ENCODE measurements around the gene OMP. TPM values are rescaled to one million over a fixed set of nuclear protein-coding genes. Genes with fewer than 3 reads are reported as not detected.

OMP gene
- total and polyA plus RNA-seq, 2 of the 13 experiments (the other 11 are each of a cell fraction or from before 2014, with no cell fraction given): not detected

DNA sequence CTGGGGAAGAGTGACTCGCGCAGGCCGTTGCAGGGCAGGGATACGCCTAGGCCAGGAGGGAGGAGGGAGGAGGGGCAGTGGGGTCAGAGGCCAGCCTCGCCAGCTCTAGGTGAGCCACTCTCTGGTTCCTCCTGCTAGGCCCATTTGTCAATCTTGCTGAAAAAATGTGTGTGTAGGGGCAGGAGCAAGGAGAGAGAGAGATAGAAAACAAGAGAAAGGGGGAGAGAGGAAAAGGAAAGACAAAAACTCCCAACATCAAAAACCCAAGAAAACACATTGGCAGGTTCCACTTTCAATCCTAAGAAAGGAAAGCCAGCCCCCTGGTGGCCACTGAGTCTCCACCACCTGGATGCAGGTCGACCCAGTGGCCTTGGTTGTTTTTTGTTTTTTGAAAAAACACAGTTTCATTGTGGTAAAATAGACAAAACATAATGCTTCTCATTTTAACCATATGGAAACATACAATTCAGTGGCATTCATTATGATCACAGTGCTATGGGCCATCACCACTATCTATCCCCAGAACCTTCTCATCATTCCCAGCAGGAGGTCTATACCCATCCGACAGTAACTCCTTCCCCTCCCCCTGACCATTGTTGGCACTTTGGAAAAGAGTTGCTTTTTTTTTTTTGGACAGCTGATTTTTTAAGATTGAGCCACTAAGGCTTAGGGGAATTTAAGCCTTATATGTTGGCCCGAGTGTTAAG, 10.9 kb downstream of the OMP start (continued):
- TF ChIP-seq, protein P1, sequence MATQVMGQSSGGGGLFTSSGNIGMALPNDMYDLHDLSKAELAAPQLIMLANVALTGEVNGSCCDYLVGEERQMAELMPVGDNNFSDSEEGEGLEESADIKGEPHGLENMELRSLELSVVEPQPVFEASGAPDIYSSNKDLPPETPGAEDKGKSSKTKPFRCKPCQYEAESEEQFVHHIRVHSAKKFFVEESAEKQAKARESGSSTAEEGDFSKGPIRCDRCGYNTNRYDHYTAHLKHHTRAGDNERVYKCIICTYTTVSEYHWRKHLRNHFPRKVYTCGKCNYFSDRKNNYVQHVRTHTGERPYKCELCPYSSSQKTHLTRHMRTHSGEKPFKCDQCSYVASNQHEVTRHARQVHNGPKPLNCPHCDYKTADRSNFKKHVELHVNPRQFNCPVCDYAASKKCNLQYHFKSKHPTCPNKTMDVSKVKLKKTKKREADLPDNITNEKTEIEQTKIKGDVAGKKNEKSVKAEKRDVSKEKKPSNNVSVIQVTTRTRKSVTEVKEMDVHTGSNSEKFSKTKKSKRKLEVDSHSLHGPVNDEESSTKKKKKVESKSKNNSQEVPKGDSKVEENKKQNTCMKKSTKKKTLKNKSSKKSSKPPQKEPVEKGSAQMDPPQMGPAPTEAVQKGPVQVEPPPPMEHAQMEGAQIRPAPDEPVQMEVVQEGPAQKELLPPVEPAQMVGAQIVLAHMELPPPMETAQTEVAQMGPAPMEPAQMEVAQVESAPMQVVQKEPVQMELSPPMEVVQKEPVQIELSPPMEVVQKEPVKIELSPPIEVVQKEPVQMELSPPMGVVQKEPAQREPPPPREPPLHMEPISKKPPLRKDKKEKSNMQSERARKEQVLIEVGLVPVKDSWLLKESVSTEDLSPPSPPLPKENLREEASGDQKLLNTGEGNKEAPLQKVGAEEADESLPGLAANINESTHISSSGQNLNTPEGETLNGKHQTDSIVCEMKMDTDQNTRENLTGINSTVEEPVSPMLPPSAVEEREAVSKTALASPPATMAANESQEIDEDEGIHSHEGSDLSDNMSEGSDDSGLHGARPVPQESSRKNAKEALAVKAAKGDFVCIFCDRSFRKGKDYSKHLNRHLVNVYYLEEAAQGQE (IDR thresholded peaks at IDR 0.05; ENCODE audit: borderline replicate concordance in 1 of 2, low read depth in 1 of 2, low read length in 2 of 2): no peak
- TF ChIP-seq, protein P2, sequence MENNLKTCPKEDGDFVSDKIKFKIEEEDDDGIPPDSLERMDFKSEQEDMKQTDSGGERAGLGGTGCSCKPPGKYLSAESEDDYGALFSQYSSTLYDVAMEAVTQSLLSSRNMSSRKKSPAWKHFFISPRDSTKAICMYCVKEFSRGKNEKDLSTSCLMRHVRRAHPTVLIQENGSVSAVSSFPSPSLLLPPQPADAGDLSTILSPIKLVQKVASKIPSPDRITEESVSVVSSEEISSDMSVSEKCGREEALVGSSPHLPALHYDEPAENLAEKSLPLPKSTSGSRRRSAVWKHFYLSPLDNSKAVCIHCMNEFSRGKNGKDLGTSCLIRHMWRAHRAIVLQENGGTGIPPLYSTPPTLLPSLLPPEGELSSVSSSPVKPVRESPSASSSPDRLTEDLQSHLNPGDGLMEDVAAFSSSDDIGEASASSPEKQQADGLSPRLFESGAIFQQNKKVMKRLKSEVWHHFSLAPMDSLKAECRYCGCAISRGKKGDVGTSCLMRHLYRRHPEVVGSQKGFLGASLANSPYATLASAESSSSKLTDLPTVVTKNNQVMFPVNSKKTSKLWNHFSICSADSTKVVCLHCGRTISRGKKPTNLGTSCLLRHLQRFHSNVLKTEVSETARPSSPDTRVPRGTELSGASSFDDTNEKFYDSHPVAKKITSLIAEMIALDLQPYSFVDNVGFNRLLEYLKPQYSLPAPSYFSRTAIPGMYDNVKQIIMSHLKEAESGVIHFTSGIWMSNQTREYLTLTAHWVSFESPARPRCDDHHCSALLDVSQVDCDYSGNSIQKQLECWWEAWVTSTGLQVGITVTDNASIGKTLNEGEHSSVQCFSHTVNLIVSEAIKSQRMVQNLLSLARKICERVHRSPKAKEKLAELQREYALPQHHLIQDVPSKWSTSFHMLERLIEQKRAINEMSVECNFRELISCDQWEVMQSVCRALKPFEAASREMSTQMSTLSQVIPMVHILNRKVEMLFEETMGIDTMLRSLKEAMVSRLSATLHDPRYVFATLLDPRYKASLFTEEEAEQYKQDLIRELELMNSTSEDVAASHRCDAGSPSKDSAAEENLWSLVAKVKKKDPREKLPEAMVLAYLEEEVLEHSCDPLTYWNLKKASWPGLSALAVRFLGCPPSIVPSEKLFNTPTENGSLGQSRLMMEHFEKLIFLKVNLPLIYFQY (CRISPR knock-in tag; IDR thresholded peaks at IDR 0.05; ENCODE audit: borderline replicate concordance): no peak
- TF ChIP-seq RARG (CRISPR knock-in tag; IDR thresholded peaks at IDR 0.05; ENCODE audit: low read depth) (no peak), GABPA (IDR thresholded peaks at IDR 0.05; ENCODE audit: low read depth, low read length) (no peak), GABPA (CRISPR knock-in tag; IDR thresholded peaks at IDR 0.05; ENCODE audit: low read depth) (no peak), ZNF121 (CRISPR knock-in tag; IDR thresholded peaks at IDR 0.05) (no peak), KLF16 (CRISPR knock-in tag; IDR thresholded peaks at IDR 0.05) (no peak), HNF4A (CRISPR knock-in tag; IDR thresholded peaks at IDR 0.05) (no peak), ZNF550 (CRISPR knock-in tag; IDR thresholded peaks at IDR 0.05; ENCODE audit: borderline replicate concordance) (no peak), CENPX (CRISPR knock-in tag; IDR thresholded peaks at IDR 0.05) (no peak), SKI (IDR thresholded peaks at IDR 0.05; ENCODE audit: partially characterized antibody) (no peak), POLR2AphosphoS2 (IDR thresholded peaks at IDR 0.05; ENCODE audit: low read depth, low read length) (no peak), TBP (CRISPR knock-in tag; IDR thresholded peaks at IDR 0.05) (no peak)
- TF ChIP-seq, protein P3, sequence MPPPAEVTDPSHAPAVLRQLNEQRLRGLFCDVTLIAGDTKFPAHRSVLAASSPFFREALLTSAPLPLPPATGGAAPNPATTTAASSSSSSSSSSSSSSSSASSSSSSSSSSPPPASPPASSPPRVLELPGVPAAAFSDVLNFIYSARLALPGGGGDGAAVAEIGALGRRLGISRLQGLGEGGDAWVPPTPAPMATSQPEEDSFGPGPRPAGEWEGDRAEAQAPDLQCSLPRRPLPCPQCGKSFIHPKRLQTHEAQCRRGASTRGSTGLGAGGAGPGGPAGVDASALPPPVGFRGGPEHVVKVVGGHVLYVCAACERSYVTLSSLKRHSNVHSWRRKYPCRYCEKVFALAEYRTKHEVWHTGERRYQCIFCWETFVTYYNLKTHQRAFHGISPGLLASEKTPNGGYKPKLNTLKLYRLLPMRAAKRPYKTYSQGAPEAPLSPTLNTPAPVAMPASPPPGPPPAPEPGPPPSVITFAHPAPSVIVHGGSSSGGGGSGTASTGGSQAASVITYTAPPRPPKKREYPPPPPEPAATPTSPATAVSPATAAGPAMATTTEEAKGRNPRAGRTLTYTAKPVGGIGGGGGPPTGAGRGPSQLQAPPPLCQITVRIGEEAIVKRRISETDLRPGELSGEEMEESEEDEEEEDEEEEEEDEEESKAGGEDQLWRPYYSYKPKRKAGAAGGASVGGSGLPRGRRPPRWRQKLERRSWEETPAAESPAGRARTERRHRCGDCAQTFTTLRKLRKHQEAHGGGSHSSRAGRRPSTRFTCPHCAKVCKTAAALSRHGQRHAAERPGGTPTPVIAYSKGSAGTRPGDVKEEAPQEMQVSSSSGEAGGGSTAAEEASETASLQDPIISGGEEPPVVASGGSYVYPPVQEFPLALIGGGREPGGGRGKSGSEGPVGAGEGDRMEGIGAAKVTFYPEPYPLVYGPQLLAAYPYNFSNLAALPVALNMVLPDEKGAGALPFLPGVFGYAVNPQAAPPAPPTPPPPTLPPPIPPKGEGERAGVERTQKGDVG (CRISPR knock-in tag; IDR thresholded peaks at IDR 0.05; ENCODE audit: borderline replicate concordance): no peak
- TF ChIP-seq, protein P4, sequence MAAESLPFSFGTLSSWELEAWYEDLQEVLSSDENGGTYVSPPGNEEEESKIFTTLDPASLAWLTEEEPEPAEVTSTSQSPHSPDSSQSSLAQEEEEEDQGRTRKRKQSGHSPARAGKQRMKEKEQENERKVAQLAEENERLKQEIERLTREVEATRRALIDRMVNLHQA (CRISPR knock-in tag; IDR thresholded peaks at IDR 0.05): no peak
- TF ChIP-seq, protein P5, sequence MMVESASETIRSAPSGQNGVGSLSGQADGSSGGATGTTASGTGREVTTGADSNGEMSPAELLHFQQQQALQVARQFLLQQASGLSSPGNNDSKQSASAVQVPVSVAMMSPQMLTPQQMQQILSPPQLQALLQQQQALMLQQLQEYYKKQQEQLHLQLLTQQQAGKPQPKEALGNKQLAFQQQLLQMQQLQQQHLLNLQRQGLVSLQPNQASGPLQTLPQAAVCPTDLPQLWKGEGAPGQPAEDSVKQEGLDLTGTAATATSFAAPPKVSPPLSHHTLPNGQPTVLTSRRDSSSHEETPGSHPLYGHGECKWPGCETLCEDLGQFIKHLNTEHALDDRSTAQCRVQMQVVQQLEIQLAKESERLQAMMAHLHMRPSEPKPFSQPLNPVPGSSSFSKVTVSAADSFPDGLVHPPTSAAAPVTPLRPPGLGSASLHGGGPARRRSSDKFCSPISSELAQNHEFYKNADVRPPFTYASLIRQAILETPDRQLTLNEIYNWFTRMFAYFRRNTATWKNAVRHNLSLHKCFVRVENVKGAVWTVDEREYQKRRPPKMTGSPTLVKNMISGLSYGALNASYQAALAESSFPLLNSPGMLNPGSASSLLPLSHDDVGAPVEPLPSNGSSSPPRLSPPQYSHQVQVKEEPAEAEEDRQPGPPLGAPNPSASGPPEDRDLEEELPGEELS (CRISPR knock-in tag; IDR thresholded peaks at IDR 0.05): 0 out of 2 replicates have a peak, but pooled peaks have one; percentile 9

Measured in HepG2 (cell line).